Panc1 (cell line): ENCODE data around the gene AMHR2. TPM values are rescaled to one million over a fixed set of nuclear protein-coding genes. Genes with fewer than 3 reads are reported as not detected.

ENCODE experiments used
- total RNA-seq: library from RNA; stranded (reverse); gene quantifications from one replicate; pipeline ENCODE4 v1.2.1, GENCODE V29; 2021; ENCODE audit not compliant: unreplicated experiment

The AMHR2 gene
- total RNA-seq, 1 experiment from 2014 or later, result 0.13 TPM

Other genes starting within 250 kb of the AMHR2 start
- 46.8 TPM for gene ZNF740, start 243.1 kb upstream of the AMHR2 start, total RNA-seq
- gene CSAD, start 242.9 kb upstream of the AMHR2 start, total RNA-seq, result 15.4 TPM
- 0.98 TPM for gene ITGB7, start 216.6 kb upstream of the AMHR2 start, total RNA-seq
- 41.2 TPM for gene RARG, start 191.6 kb upstream of the AMHR2 start, total RNA-seq
- gene ESPL1, start 155.6 kb upstream of the AMHR2 start, total RNA-seq, result 54.6 TPM
- gene PFDN5, start 128.3 kb upstream of the AMHR2 start, total RNA-seq, result 340 TPM
- gene MYG1, start 124.2 kb upstream of the AMHR2 start, total RNA-seq, result 77.4 TPM
- 77.7 TPM for gene AAAS, start 102.2 kb upstream of the AMHR2 start, total RNA-seq
- not detected for gene SP7, start 87.5 kb upstream of the AMHR2 start, total RNA-seq
- 81.0 TPM for gene SP1, start 43.7 kb upstream of the AMHR2 start, total RNA-seq
- 454 TPM for gene PRR13, start 17.9 kb downstream of the AMHR2 start, total RNA-seq
- 836 TPM for gene PCBP2, start 28.2 kb downstream of the AMHR2 start, total RNA-seq
- gene MAP3K12, start 75.6 kb downstream of the AMHR2 start, total RNA-seq, result 32.2 TPM
- gene TARBP2, start 77.4 kb downstream of the AMHR2 start, total RNA-seq, result 67.3 TPM
- gene NPFF, start 83.6 kb downstream of the AMHR2 start, total RNA-seq, result not detected
- 29.5 TPM for gene ATF7, start 202.5 kb downstream of the AMHR2 start, total RNA-seq